ENCODE measurements around the gene LRSAM1.
A peak's percentile ranks its signal among the peaks of the same experiment; 100 is the strongest.

The LRSAM1 gene

DNA sequence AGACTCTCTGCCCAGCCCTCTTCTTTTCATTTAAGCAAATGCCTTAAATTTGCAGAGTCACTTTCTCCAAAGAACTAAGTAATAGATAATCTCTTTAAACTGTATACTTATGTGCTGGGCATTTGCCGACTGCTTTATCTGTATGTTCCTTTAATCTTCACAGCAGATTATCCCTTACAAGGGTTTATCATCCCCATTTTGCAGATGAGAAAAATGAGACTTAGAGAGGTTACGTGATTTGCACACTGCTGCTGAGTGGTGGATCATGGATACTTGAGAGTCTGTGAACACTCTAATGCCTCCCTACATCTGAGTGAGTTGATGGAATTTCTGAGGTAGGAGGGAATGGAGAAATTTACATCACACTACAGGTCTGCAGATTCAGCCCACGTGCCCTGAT, 23.0 kb upstream of the LRSAM1 start:
- DNase-seq = no peak

DNA sequence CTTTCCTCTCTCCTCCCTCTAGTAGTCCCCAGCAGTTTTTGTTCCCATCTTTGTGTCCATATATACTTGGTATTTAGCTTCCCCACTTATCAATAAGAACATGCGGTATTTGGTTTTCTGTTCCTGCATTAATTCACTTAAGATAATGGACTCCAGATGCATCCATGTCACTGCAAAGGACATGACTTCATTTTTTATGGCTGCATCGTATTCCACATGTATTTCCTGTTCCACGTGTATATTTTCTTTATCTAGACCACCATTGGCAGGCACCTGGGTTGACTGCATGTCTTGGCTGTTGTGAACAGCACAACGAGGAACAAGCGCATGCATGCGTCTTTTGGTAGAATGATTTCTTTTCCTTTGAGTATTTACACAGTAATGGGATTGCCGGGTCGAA, 20.9 kb upstream of the LRSAM1 start:
- DNase-seq = no peak

DNA sequence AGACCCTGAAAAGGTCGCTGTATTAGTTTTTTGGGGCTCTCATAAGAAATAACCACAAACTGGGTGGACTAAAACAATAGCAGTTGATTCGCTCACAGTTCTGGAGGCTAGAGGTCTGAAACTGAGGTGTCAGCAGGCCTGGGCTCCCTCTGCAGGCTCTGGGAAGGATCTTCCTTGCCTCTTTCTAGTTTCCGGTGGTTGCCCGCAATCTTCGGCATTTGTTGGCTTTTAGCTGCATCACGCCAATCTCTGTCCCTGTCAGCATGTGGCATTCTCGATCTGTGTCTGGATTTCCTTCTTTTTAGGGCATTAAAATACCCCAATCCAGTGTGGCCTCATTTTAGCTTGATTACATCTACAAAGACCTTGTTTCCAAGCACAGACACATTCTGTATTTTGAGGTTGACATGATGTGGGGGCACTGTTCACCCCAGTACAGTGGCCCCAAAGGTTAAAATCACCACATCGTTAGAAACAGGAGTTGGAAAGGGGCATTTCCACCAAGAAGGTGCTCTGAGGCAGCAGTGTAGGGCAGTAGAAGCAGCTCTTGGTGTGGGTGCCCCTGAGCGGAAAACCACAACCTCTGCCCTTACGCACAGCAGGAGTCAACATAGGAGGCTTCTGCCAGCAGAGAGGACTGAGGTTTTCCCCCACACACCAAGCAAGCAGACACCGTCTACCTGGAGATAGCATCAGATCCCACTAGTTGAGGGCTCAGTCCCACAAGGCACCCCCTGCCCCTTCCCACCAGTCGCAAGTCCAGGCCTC, 13.6 kb upstream of the LRSAM1 start:
- DNase-seq = no peak

DNA sequence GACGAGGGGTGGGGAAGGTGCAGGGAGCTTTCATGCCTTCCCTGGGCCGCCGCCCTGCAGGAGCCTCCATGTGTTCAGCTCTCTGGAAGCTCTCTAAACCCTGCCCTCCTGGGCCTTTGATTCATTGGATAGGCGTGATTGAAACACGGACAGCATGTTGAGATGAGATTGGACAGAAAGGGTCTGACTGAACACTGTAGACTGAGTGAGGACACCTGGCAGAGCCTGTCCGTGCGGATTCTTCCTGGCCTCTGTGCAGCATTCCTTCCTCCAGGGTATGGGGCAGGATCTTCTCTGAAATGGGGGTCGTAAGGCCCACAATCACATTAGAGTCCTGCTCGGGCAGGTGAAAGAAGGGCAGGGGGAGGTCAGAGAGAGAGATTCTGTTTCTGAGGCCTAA, 12.9 kb upstream of the LRSAM1 start:
- DNase-seq = no peak

DNA sequence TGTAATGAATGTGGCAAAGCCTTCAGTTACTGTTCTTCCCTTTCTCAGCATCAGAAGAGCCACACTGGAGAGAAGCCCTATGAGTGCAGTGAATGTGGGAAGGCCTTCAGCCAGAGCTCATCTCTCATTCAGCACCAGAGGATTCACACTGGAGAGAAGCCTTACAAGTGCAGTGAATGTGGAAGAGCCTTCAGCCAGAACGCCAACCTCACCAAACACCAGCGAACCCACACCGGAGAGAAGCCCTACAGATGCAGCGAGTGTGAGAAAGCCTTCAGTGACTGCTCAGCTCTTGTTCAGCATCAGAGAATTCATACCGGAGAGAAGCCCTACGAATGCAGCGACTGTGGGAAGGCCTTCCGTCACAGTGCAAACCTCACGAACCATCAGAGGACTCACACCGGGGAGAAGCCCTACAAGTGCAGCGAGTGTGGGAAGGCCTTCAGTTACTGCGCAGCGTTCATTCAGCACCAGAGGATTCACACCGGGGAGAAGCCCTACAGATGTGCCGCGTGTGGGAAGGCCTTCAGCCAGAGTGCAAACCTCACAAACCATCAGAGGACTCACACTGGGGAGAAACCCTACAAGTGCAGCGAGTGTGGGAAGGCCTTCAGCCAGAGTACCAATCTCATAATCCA, 6.9 kb upstream of the LRSAM1 start:
- no peak for DNase-seq

DNA sequence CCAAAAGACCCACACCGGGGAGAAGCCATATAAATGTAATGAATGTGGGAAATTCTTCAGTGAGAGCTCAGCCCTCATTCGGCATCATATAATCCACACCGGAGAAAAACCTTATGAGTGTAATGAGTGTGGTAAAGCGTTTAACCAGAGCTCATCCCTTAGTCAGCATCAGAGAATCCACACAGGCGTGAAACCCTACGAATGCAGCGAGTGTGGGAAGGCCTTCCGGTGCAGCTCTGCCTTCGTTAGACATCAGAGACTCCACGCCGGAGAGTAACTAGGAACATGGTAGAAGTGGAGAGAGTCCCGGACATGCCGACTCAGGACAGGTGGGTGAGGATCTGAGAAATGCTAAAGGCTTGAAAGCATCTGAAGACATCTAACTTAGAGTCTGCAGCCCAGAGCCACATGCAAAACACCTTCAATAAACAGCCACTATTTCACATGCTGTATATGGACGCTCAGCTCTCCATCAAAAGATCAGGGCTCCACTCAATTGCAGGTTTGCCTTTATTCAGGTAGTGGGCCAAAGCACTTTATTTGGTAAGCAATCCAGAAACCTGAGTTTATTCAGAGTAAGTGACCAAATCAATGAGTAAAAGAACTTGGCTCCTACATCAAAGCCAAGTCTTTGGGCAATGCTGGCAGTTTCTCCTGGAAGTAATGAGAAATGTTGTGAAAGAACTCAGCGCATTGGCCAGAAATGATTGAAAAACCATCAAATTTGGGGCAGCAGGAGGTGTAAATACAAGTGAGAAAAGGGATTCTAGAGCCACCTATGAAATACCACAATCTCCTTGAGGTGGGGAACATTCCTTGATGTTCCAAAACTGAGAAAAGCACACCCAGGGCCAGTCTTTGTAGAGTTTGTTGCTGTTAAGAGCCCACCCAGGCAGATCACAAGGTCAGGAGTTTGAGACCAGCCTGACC, 6.1 kb upstream of the LRSAM1 start:
- DNase-seq = no peak

DNA sequence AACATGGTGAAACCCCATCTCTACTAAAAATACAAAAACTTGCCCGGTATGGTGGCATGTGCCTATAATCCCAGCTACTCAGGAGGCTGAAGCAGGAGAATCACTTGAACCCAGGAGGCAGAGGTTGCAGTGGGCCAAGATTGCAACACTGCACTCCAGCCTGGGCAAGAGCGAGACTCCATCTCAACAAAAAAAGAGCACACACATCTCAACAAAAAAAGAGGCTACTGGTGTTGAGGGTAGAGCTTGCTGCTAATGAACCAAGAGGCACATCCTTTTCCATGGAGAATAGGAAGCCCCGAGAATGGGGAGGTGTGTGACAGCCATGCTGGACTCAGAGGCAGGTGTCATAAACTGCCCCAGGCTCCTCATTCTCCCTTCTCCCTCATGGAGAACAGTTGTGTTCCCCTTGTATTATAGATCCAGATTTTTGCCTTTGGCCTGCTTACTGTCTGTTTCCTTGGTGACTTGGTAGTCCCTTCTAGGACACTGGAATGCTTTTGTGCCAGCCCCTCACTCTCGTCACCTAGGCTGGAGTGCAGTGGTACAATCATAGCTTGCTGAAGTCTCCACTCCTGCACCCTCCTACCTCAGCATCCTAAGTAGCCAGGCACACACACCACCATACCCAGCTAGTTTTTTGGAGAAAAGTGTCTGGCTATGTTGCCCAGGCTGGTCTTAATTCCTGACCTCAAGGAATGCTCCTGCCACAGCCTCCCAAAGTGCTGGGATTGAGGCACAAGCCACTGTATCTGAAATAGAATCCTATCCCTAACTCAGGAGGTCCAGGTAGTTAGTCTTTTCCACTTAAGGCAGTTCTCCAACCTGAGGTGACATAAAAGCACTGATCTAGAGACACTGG, 5.2 kb upstream of the LRSAM1 start:
- DNase-seq = no peak

DNA sequence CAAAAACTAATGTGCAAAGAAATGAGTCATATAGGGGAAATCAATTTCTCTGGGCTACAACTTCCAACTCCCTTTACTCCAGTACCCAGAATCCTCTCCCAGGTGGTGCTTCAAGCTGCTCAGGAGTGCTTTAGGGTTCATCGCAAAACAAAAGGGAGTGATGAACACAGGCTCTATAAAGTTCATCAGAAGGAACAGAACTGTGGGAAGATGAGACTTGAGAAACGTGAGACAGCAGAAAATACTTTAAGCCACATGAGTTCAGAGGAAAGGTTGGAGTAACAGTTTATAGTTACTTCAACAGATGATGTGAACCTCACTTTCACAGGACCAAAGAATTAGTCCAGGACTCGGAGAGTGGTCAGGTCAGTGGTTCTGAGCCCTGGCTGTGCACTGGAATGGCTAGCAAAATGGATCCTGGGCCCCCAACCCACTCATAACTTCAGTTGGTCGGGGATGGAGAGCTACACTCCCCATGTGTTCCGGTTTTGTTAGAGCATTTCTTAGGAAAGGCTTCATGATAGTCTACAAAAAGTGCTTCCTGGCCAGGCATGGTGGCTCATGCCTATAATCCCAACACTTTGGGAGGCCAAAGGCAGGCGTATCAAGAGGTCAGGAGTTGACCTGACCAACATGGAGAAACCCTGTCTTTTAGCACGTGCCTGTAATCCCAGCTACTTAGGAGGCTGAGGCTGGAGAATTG, 4.4 kb upstream of the LRSAM1 start:
- no peak for DNase-seq

DNA sequence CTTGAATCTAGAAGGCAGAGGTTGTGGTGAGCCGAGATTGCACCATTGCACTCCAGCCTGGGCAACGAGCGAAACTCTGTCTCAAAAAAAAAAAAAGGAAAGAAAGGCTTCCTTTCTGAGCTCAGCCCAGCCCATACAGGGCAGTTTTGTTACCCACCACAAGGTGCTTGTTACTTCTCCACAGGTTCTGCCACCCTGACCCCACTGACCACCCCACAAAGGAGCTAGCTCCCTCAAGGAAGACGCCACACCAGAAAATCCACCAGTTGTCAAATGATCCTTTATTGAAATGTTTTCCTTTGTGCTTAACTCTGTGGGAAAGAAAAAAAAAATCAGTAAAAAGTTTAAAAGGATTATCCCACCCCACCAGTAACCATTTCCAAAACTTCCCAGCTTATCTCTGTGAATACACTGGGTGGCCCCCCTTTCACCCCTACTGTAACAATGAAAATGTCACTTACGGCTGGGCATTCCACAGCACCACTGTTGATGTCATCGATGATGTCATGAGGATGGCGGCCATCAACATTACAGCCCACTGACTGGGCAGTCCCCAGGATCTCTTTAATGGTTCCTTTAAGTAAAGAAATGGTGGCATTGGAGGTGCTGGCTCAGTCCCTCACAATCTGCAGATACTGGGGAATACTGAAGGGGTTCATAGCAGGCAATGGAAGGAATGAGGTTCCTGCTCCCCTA, 3.7 kb upstream of the LRSAM1 start:
- peak; percentile 19 for DNase-seq

DNA sequence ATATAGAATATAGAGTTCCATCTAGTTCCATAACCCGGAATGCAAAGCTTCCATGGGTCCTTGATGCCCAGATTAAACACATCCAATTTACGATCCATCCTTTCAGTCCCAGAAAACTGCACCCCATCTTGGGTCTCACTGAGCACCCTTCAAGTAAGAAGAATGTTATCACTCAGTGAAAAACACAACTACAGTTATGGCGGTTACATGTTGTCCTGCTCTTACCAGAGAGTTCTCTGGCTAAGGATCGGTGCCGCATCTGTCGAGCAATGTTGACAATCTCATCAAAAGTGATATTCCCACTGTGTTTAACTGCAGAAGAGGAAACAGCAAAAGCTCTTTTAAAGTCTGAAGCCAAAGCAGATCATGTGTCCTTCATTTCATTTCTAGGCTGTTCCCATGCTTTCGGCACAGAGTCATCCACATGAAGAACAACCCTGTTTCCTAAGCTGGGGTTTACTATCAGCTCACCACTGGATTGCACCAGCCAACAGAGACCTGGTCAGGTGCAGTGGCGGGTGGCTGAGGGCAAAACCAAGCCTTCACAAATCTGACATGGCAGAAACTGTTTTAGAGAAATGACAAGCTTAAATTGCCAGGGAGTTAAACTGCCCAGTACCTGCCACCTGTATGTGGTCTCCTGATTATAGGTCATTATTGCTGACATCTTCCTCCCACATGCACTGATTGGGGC, 3.1 kb upstream of the LRSAM1 start:
- no peak for DNase-seq

DNA sequence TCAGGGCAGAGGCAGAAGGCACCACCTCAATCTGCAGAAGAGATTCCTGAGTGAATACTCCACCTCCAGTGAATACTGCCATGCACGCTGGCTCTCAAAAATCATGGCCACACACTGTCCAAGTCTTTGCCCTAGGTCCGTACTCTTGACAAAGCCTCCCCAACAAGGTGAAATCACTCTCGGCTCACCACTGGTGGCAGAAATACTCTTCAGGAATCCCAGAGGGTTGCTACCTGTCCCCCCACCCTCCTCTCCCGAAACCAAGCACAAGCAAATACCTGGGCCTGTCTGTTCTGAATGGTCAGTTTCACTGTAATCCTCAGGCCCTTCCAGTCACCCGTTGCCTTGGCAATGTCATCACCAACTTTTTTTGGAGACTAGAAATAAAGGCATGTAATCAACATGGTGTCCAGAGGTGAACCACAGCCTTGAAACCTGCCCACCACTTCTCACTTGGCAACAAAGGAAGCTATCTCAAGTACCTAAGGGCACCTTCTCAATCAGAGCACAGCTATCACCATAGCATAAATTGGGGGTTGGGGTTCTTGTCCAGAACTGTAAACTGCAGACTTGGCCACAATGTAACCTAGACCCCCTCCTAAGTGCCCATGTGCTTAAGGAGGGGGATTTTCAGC, 1.9 kb upstream of the LRSAM1 start:
- no peak for DNase-seq

DNA sequence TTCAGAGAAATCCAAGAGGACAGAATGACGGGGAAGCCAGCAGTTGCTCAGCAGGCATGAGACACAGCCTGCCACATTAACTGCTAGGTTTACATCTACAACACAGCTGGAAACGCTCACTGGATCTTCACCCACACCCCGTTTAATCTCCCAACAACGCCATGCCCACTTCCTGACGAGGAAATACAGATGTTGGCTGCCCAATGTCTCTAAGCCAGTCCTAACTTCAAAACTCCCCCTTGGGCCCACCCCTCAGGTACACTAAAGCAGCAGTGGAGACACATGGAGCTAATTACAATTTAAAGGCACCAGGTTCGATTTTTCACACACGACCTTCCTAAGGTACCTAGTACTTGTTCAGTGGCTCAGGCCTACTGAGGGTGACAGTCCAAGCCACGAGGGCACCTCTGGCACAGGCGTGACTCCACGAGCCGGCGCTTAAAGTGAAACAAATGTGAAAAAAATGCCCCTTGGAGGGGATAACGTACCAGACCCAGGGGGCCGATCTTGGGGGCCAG, 1.0 kb upstream of the LRSAM1 start:
- DNase-seq = peak; percentile 9

DNA sequence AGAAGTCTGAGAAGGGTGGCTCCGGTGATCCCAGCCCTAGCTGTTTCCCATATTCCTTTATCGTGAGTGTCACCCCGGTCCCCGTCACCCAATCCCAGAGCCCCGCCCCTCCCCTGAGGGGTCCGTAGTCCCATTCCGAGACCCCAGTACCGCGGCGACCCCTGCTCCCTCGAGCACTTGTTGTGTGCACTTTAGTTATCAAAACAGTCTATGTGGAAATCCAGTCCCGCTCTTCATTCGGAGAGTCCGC, 223 bp downstream of the LRSAM1 start:
- no peak for DNase-seq

DNA sequence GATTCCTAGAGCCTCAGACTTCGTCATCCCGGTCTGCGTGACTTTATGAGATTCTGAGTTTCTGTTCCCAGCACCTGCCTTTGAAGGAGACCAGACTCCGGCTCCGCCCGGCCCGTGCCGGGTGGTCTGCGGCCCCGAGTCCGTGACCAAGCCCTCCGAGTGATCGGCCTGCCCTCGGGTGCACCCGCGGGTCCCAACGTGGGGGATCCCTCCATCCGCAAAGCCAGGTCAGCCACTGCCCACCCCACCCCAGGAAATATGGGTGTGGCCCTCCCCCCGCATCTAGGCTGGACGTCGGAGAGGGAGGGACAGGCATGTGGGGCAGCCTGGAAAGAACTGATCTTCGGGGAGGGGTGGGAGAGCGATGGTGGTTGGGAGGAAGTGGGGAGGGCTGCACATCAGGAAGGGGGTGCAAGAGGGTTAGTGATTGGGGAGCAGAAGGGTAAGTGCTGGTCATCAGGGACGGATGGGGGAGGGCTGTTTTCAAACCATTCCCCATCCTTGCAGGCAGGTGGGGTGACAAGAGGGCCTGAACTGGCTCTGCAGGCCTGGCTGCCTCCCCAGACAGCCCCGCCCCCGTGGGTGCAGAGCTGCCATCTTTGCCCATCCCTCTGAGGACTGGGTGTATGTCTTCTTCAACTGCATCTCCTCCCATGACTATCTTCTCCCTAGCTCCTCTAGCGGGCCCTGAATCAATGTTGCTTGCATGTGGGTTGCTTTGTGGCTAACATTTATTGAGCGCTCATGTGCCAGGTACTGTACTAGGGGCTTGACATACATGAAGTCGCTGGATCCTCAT, 747 bp downstream of the LRSAM1 start:
- DNase-seq = peak; percentile 67

DNA sequence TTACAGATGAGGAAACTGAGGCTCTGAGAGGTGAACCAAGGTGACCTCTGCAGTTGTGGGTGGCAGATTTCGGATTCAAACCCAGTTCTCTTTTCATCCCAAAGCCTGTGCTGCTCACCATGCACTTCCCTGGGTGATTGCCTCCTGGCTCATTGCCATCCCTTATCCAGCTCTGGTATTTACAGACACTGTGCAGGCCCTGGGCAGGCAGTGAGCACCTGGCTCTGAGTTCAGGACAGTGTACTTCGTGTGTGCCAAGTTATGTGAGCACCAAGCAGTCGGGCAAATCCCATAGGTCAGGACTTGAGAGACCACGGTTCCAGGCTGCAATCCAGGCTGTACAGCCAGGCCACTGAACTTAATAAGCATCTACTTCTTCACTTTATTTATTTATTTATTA, 1.4 kb downstream of the LRSAM1 start:
- DNase-seq = no peak

DNA sequence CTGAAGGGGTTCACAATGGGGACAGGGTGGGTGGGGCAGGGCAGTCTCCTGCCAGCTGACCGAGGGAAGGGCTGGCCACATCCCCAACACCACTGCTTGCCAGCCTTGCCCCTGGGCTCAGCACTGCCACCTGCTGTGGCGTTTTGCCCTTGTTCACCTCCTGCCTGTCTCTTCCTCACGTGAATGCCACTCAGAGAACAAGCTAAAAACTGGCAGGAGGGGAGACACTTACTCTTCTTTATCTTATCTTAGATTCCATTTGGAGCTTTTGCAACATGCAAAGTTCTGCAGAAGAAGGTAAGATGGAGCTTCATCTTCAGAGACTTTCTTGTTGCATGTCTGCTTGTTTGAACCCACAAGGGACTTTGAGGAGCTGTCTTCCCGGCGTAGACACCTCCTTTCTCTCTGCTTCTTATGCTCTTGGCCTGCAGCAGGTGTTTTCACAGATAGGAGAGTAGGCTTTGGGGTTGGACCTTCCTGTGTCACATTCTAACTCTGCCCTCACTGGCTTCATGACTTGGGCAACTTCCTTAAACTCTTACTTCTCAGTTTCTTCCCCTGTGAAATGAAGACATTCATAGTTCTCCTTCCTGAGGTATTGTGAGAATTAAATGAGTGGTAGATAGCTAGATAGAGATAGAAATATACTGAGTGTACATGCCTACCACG, 4.1 kb downstream of the LRSAM1 start:
- DNase-seq = peak; percentile 71

DNA sequence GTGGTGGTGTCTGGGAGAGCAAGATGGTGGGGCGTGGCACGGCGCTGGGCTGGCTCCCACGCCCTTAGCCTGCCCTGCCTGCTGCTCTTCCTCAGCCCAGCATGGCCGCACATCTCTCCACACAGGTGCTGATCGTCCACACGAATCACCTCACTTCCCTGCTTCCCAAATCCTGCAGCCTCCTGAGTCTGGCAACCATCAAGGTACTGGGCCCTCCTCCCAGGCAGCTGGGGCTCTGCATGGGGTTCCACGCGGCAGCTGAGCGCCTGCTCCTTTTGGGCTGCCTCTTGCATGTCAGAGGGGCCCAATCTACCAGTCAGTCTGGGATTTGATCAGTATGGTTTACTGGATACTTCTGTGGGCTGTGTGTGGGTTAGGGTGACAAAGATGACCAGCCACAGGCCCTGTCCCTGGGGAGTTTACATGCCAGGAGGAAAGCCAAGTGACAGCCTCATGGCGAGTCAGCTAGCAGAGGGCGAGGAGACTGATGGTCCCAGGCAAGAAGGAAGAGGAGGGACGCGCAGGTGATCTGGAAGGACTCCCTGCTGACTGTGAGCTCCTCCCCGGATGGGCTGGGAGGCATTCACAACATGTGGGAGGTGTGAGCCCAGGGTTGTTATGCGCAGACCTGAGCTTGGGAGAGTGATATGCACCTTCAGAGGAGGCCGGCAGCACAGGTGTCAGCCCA, 6.0 kb downstream of the LRSAM1 start:
- DNase-seq = no peak

DNA sequence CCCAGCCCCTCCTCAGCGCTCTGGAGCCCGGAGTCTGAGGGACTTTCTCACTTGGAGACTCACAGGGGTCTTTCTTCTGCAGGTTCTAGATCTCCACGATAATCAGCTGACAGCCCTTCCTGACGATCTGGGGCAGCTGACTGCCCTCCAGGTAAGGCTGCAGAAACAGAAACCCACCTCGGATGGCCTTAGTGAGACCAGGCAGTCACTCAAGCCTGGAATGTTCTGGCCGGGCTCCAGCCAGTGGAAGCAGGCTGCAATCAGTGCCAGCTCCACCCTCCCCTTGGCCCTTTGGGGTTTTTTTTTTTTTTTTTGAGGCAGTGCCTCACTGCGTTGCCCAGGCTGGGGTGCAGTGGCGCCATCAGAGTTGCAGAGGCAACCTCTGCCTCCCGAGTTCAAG, 7.6 kb downstream of the LRSAM1 start:
- no peak for DNase-seq

All from suppressor macrophage treated with lipopolysaccharide for 4 hours (primary cell).